Glomerular visceral epithelial cell (primary cell): ENCODE results near the gene TLCD1.

ENCODE experiments used
- DNase-seq: peaks from one replicate; pipeline ENCODE4 v3.0.0-alpha.2; 2016; ENCODE audit errors: extremely low spot score

Gene TLCD1

GRCh38 chr17:28712705-28713415 lies 13.2 kb downstream of the TLCD1 start:
- no peak for DNase-seq

GRCh38 chr17:28712032-28712704 lies 13.9 kb downstream of the TLCD1 start:
- DNase-seq: no peak

- no peak for DNase-seq
Measured at GRCh38 chr17:28711723-28712031, 14.4 kb downstream of the TLCD1 start, which contains the start of gene PROCA1. Gene PROCA1 (minus strand): TSS chr17:28711888. CDS start chr17:28711660, 228 bp downstream.

GRCh38 chr17:28710861-28711722 lies 14.9 kb downstream of the TLCD1 start:
- DNase-seq: peak; percentile 96

GRCh38 chr17:28707339-28707720 lies 18.7 kb downstream of the TLCD1 start:
- no peak for DNase-seq

- no peak for DNase-seq
Measured at GRCh38 chr17:28706471-28707338, 19.3 kb downstream of the TLCD1 start.

- DNase-seq: no peak
Measured at GRCh38 chr17:28705728-28706334, 20.2 kb downstream of the TLCD1 start.

GRCh38 chr17:28705074-28705659 lies 20.9 kb downstream of the TLCD1 start:
- no peak for DNase-seq

- no peak for DNase-seq
Measured at GRCh38 chr17:28704219-28704858, 21.7 kb downstream of the TLCD1 start.

GRCh38 chr17:28703552-28704218 lies 22.3 kb downstream of the TLCD1 start:
- no peak for DNase-seq

GRCh38 chr17:28702752-28703150 lies 23.3 kb downstream of the TLCD1 start:
- no peak for DNase-seq

GRCh38 chr17:28702026-28702751 lies 23.8 kb downstream of the TLCD1 start:
- no peak for DNase-seq

- DNase-seq: no peak
Measured at GRCh38 chr17:28700830-28701492, 25.1 kb downstream of the TLCD1 start.

- no peak for DNase-seq
Measured at GRCh38 chr17:28700278-28700677, 25.8 kb downstream of the TLCD1 start.

- no peak for DNase-seq
Measured at GRCh38 chr17:28698253-28698941, 27.6 kb downstream of the TLCD1 start.

GRCh38 chr17:28693869-28694268 lies 32.2 kb downstream of the TLCD1 start:
- DNase-seq: no peak

GRCh38 chr17:28689011-28689410 lies 37.0 kb downstream of the TLCD1 start:
- no peak for DNase-seq

GRCh38 chr17:28688481-28688880 lies 37.6 kb downstream of the TLCD1 start:
- DNase-seq: no peak
